Spleen (tissue), 13 donors: Measurements from ENCODE around the gene JAZF1. TPM values are rescaled to one million over a fixed set of nuclear protein-coding genes. Genes with fewer than 3 reads are reported as not detected.

ENCODE experiments used
- DNase-seq: peaks from one replicate; pipeline ENCODE4 v3.0.0-alpha.2; 2020
- H3K27ac ChIP-seq, 8 donors: fragments of 200-600 bp; sonication (generic) in 7 of 8; 1 replicate in 4 of 8; 2 replicates in 4 of 8; pipeline versions ENCODE4 v1.5.0 to v1.8.0; 2016 to 2021; ENCODE audit warnings: inconsistent platforms in 4 of 8, mild to moderate bottlenecking in 4 of 8, moderate library complexity in 1 of 8
- H3K27me3 ChIP-seq, 7 donors: fragments of 200-600 bp; sonication (generic) in 6 of 7; replicated peaks in 1 of 7; 1 replicate in 4 of 7; 2 replicates in 3 of 7; pipeline versions ENCODE4 v1.5.0 to v1.8.0; 2016 to 2021; ENCODE audit warnings: inconsistent platforms in 3 of 7, mild to moderate bottlenecking in 1 of 7
- H3K36me3 ChIP-seq, 6 donors: fragments of 200-600 bp; sonication (generic) in 5 of 6; 1 replicate in 4 of 6; 2 replicates in 2 of 6; pipeline versions ENCODE4 v1.5.0 to v1.8.0; 2016 to 2021; ENCODE audit warnings: inconsistent platforms in 2 of 6
- H3K4me1 ChIP-seq, 6 donors: fragments of 200-600 bp; sonication (generic) in 5 of 6; 1 replicate in 3 of 6; 2 replicates in 3 of 6; pipeline versions ENCODE4 v1.5.0 to v1.8.0; 2016 to 2021; ENCODE audit warnings: inconsistent platforms in 3 of 6
- H3K4me3 ChIP-seq, 8 donors: fragments of 200-600 bp; sonication (generic) in 7 of 8; 1 replicate in 4 of 8; 2 replicates in 4 of 8; pipeline versions ENCODE4 v1.5.0 to v1.8.0; 2016 to 2021; ENCODE audit warnings: inconsistent platforms in 4 of 8, mild to moderate bottlenecking in 4 of 8, moderate library complexity in 2 of 8
- H3K9me3 ChIP-seq, 8 donors: fragments of 200-600 bp; sonication (generic) in 7 of 8; 1 replicate in 4 of 8; 2 replicates in 4 of 8; pipeline versions ENCODE4 v1.5.0 to v1.8.0; 2016 to 2021; ENCODE audit warnings: inconsistent platforms in 4 of 8
- CTCF ChIP-seq, 11 experiments: fragments of 200-600 bp in 7 of 11; fragments of 450-650 bp in 4 of 11; sonication (generic) in 4 of 11; IDR thresholded peaks in 8 of 11; conservative IDR thresholded peaks in 3 of 11; 1 replicate in 7 of 11; 2 replicates in 4 of 11; pipeline versions ENCODE4 v1.4.0 to v1.8.0; 2016 to 2021; ENCODE audit warnings: antibody characterized with exemption in 11 of 11, inconsistent platforms in 4 of 11, mild to moderate bottlenecking in 1 of 11
- POLR2A ChIP-seq, 3 donors: fragments of 450-650 bp; IDR thresholded peaks; one replicate each; pipeline ENCODE4 v1.5.1; 2017; ENCODE audit warnings: antibody characterized with exemption in 3 of 3, mild to moderate bottlenecking in 1 of 3
- POLR2AphosphoS5 ChIP-seq, 3 donors: sonication (generic); formaldehyde crosslinking; IDR thresholded peaks; one replicate each; pipeline ENCODE4 v1.5.1; 2017; ENCODE audit warnings: antibody characterized with exemption in 3 of 3
- WGBS, 5 donors: extraction: QIAGEN DNeasy Blood & Tissue Kit in 3 of 5; methylation state at CpG; one replicate each; pipeline versions ENCODE4 v1.1.5 to v1.1.7; 2013 to 2018; 5-methylcytosine and 5-hydroxymethylcytosine counted together
- intact Hi-C: fragments of 100-400 bp; cut with DNase I; formaldehyde crosslinking; loops from one replicate; pipeline ENCODE4 v1.15.0; 2023; ENCODE audit warnings: low total_unique reads
- long read RNA-seq, 2 donors: transcript quantifications; one replicate each; lab custom pipeline, GENCODE V29; 2026
- polyA plus RNA-seq, 3 donors: library from polyadenylated mRNA; stranded (reverse); fragments of 200-250 nt; gene quantifications; one replicate each; pipeline ENCODE4 v1.2.1, GENCODE V29; 2013
- total RNA-seq, 7 donors: library from RNA; depleted of rRNA in 3 of 7; stranded (reverse); fragments of >200 nt in 3 of 7; fragmentation: NEBNext Ultra II Directional in 4 of 7; extraction: Animal tissue kit (Norgen Biotek cat#: 25700) in 4 of 7; gene quantifications; one replicate each; pipeline versions ENCODE4 v1.1.0 to v1.2.1, GENCODE V29; 2016 to 2021
- donor health status: healthy with polysubstance abuse.
- donor health status: DM: no; HTN: no; CAD: no; lungs with moderate emphysema.
- donor health status: DM: no; HTN: no; CAD: no.
- donor health status: Bipolar disorder and iron deficiency.
- donor health status: healthy.
- donor health status: DM: no; HTN: no; CAD: no.
- donor health status: DM: yes; HTN: yes; CAD: no.

The JAZF1 gene
- total RNA-seq (10 to 100 TPM; 22.4 to 33.8 (median 28.5) TPM), polyA plus RNA-seq (10 to 100 TPM; 13.5 to 16.4 (median 15.6) TPM)
- long read RNA-seq, donor 1, transcript JAZF1-201 (5 exons, 3,125 nt), result major isoform, 7 of 7 reads
- long read RNA-seq, donor 1, partial matches to known transcripts, result 0 of 7 reads
- long read RNA-seq, donor 1, other reads (novel, unspliced or antisense), result 0 of 7 reads
- long read RNA-seq, donor 2, transcript JAZF1-201 (5 exons, 3,125 nt), result major isoform, 11 of 11 reads
- long read RNA-seq, donor 2, partial matches to known transcripts, result 0 of 11 reads
- long read RNA-seq, donor 2, other reads (novel, unspliced or antisense), result 0 of 11 reads

GRCh38 chr7:28180364-28181147, at the start of gene JAZF1:
Gene JAZF1 (minus strand): TSS chr7:28180795.
- Histone ChIP-seq H3K4me1 (peaks cover 18 to 72% (median 56%) of the 10 kb centered on the region in 6 donors), H3K27ac (peak within 1 kb of the TSS; percentile 60 to 93 (median 88))
- 0 to 2% (median 1%) methylated on average over 19 to 56 of the region's 64 CpGs for WGBS, 5 donors

GRCh38 chr7:28230261-28230660, 49.7 kb upstream of the JAZF1 start:
- no peaks in the 10 kb centered on the region for H3K27me3 ChIP-seq
- H3K4me3 ChIP-seq, result no peak overlapping the region
- TF ChIP-seq CTCF (IDR thresholded peaks at IDR 0.05 in 8 of 11, conservative IDR thresholded peaks at IDR 0.05 in 3 of 11) (no peak), POLR2AphosphoS5 (IDR thresholded peaks at IDR 0.05) (no peak), POLR2A (IDR thresholded peaks at IDR 0.05) (no peak)
- H3K4me1 ChIP-seq, result no peaks in the 10 kb centered on the region
- DNase-seq, result no peak
- intact Hi-C loops, result no loop called here
- H3K9me3 ChIP-seq, result no peaks in the 10 kb centered on the region
- H3K27ac ChIP-seq, result no peak overlapping the region
- WGBS, 5 donors, result 87 to 94% (median 89%) methylated on average over 7 of the region's 7 CpGs
- H3K36me3 ChIP-seq, result no peaks in the 10 kb centered on the region

More at GRCh38 chr7:28180364-28181147, at the start of gene JAZF1:
- peak; percentile 92 for DNase-seq
- peak within 1 kb of the TSS; percentile 43 to 86 (median 77) for H3K4me3 ChIP-seq
- intact Hi-C loops, result no loop called here
- H3K9me3 ChIP-seq, result no peaks in the 10 kb centered on the region
- H3K27me3 ChIP-seq, result no peaks in the 10 kb centered on the region
- H3K36me3 ChIP-seq, result no peaks in the 10 kb centered on the region
- no peak for TF ChIP-seq CTCF (IDR thresholded peaks at IDR 0.05 in 8 of 11, conservative IDR thresholded peaks at IDR 0.05 in 3 of 11)
- no peak for TF ChIP-seq POLR2A (IDR thresholded peaks at IDR 0.05)
- peak in 2 of 3 donors; percentile 26 to 32 for TF ChIP-seq POLR2AphosphoS5 (IDR thresholded peaks at IDR 0.05)

- DNase-seq, result no peak
Observed at GRCh38 chr7:28228396-28228795, 47.8 kb upstream of the JAZF1 start.

More at GRCh38 chr7:28228396-28228795, 47.8 kb upstream of the JAZF1 start:
- Histone ChIP-seq H3K4me1 (no peaks in the 10 kb centered on the region), H3K27ac (no peak overlapping the region), H3K9me3 (no peaks in the 10 kb centered on the region), H3K36me3 (no peaks in the 10 kb centered on the region), H3K27me3 (no peaks in the 10 kb centered on the region), H3K4me3 (no peak overlapping the region)
- TF ChIP-seq POLR2AphosphoS5 (IDR thresholded peaks at IDR 0.05) (no peak), CTCF (IDR thresholded peaks at IDR 0.05 in 8 of 11, conservative IDR thresholded peaks at IDR 0.05 in 3 of 11) (no peak), POLR2A (IDR thresholded peaks at IDR 0.05) (no peak)
- intact Hi-C loops, result no loop called here
- WGBS, 5 donors, result 45 to 49% (median 47%) methylated on average over 2 of the region's 2 CpGs
